Measurements from ENCODE around the gene CRIP3.

- no peak for TF ChIP-seq CTCF (IDR thresholded peaks at IDR 0.05 in 8 of 11, conservative IDR thresholded peaks at IDR 0.05 in 3 of 11)
- no peak for TF ChIP-seq POLR2A (IDR thresholded peaks at IDR 0.05)
Measured at GRCh38 chr6:43283514-43283901, 25.1 kb downstream of the CRIP3 start.
